ENCODE results near the gene FARP1.

GRCh38 chr13:98212763-98213162 lies 69.9 kb downstream of the FARP1 start:
- no peak for TF ChIP-seq POLR2A (IDR thresholded peaks at IDR 0.05)
- TF ChIP-seq, protein P1, sequence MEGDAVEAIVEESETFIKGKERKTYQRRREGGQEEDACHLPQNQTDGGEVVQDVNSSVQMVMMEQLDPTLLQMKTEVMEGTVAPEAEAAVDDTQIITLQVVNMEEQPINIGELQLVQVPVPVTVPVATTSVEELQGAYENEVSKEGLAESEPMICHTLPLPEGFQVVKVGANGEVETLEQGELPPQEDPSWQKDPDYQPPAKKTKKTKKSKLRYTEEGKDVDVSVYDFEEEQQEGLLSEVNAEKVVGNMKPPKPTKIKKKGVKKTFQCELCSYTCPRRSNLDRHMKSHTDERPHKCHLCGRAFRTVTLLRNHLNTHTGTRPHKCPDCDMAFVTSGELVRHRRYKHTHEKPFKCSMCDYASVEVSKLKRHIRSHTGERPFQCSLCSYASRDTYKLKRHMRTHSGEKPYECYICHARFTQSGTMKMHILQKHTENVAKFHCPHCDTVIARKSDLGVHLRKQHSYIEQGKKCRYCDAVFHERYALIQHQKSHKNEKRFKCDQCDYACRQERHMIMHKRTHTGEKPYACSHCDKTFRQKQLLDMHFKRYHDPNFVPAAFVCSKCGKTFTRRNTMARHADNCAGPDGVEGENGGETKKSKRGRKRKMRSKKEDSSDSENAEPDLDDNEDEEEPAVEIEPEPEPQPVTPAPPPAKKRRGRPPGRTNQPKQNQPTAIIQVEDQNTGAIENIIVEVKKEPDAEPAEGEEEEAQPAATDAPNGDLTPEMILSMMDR (IDR thresholded peaks at IDR 0.05) = no peak
- TF ChIP-seq POLR2AphosphoS5 (IDR thresholded peaks at IDR 0.05) = no peak
